Breast epithelium (tissue), 3 donors: ENCODE data around the gene DSG1.

Experiments used
- CTCF ChIP-seq, 3 donors: fragments of 450-650 bp; IDR thresholded peaks; one replicate each; pipeline ENCODE4 v1.5.1; 2016 to 2017; ENCODE audit warnings: antibody characterized with exemption in 3 of 3, mild to moderate bottlenecking in 3 of 3, moderate library complexity in 3 of 3
- POLR2AphosphoS5 ChIP-seq, 3 donors: sonication (generic); formaldehyde crosslinking; IDR thresholded peaks; one replicate each; pipeline ENCODE4 v1.6.1; 2017; ENCODE audit warnings: antibody characterized with exemption in 3 of 3

- TF ChIP-seq CTCF (IDR thresholded peaks at IDR 0.05) (no peak), POLR2AphosphoS5 (IDR thresholded peaks at IDR 0.05) (no peak)
Observed at GRCh38 chr18:31382107-31382506, 64.1 kb downstream of the DSG1 start.
